Smooth muscle cell (in vitro differentiated cells): ENCODE results near the gene WIPF1. TPM values are rescaled to one million over a fixed set of nuclear protein-coding genes. Genes with fewer than 3 reads are reported as not detected.

ENCODE experiments used
- DNase-seq: peaks from one replicate; lab custom pipeline; 2025; ENCODE audit not compliant: unreplicated experiment; lab: John Stamatoyannopoulos, UW
- H2AFZ ChIP-seq: fragments of 200-600 bp; sonication (generic); 2 replicates; pipeline ENCODE4 v1.6.0; 2016; ENCODE audit warnings: antibody characterized with exemption, low read depth, mild to moderate bottlenecking
- H3F3A ChIP-seq: fragments of 200-600 bp; sonication (generic); 2 replicates; pipeline ENCODE4 v1.6.0; 2017; ENCODE audit warnings: antibody characterized with exemption, low read depth
- H3K27ac ChIP-seq: fragments of 200-600 bp; sonication (generic); 2 replicates; pipeline ENCODE4 v1.5.1; 2016; ENCODE audit warnings: low read depth, mild to moderate bottlenecking
- H3K27me3 ChIP-seq: fragments of 200-600 bp; sonication (generic); 2 replicates; pipeline ENCODE4 v1.6.1; 2016; ENCODE audit warnings: low read depth, mild to moderate bottlenecking
- H3K36me3 ChIP-seq: fragments of 200-600 bp; sonication (generic); 2 replicates; pipeline ENCODE4 v1.5.1; 2016; ENCODE audit warnings: low read depth
- H3K4me1 ChIP-seq: fragments of 200-600 bp; sonication (generic); 2 replicates; pipeline ENCODE4 v1.5.1; 2016; ENCODE audit warnings: low read depth
- H3K4me2 ChIP-seq: fragments of 200-600 bp; sonication (generic); 2 replicates; pipeline ENCODE4 v1.6.0; 2016; ENCODE audit warnings: mild to moderate bottlenecking
- H3K4me3 ChIP-seq: fragments of 200-600 bp; sonication (generic); 2 replicates; pipeline ENCODE4 v1.5.1; 2016; ENCODE audit warnings: mild to moderate bottlenecking
- H3K79me2 ChIP-seq: fragments of 200-600 bp; sonication (generic); 2 replicates; pipeline ENCODE4 v1.6.0; 2016; ENCODE audit warnings: low read depth, mild to moderate bottlenecking
- H3K9ac ChIP-seq: fragments of 200-600 bp; sonication (generic); 2 replicates; pipeline ENCODE4 v1.6.0; 2016; ENCODE audit warnings: low read depth
- H3K9me3 ChIP-seq: fragments of 200-600 bp; sonication (generic); replicated peaks from 2 replicates; pipeline ENCODE4 v1.5.1; 2016; ENCODE audit warnings: low read depth
- H4K20me1 ChIP-seq: fragments of 200-600 bp; sonication (generic); 2 replicates; pipeline ENCODE4 v1.6.0; 2016; ENCODE audit warnings: low read depth
- CTCF ChIP-seq: fragments of 200-600 bp; sonication (generic); IDR thresholded peaks from 2 replicates; pipeline ENCODE4 v1.5.1; 2017; ENCODE audit warnings: borderline replicate concordance, mild to moderate bottlenecking, antibody characterized with exemption; ENCODE audit not compliant: insufficient read depth, poor library complexity, severe bottlenecking
- WGBS: methylation state at CpG from one replicate; pipeline ENCODE4 v1.1.7; 2016; ENCODE audit warnings: low lambda C conversion rate; 5-methylcytosine and 5-hydroxymethylcytosine counted together
- polyA plus RNA-seq: library from polyadenylated mRNA; unstranded; fragments of >200 nt; fragmentation: Nextera tagmentation; extraction: Ambion mirVana; gene quantifications from 2 replicates; pipeline ENCODE4 v1.2.1, GENCODE V29; 2016
- total RNA-seq: library from RNA; depleted of rRNA; stranded (reverse); fragments of >200 nt; gene quantifications from 2 replicates; pipeline ENCODE4 v1.2.3, GENCODE V29; 2014

The WIPF1 gene
- total and polyA plus RNA-seq, 2 experiments from 2014 or later = 27.3 to 35.5 TPM

- Histone ChIP-seq H3K9me3 (no peaks in the 10 kb centered on the region), H2AFZ (no peak overlapping the region), H4K20me1 (no peaks in the 10 kb centered on the region), H3K4me2 (no peak overlapping the region), H3K9ac (no peak overlapping the region), H3K4me1 (no peaks in the 10 kb centered on the region), H3K27me3 (no peaks in the 10 kb centered on the region), H3K27ac (no peak overlapping the region), H3K36me3 (no peaks in the 10 kb centered on the region), H3K79me2 (no peaks in the 10 kb centered on the region), H3K4me3 (no peak overlapping the region), H3F3A (no peaks in the 10 kb centered on the region)
- WGBS = 60% methylated on average over 3 of the region's 3 CpGs
- TF ChIP-seq CTCF = no peak
- no peak for DNase-seq
Observed at GRCh38 chr2:174535083-174535482, 62.5 kb downstream of the WIPF1 start.

- TF ChIP-seq CTCF = no peak
- Histone ChIP-seq H3K9ac (no peak overlapping the region), H4K20me1 (no peaks in the 10 kb centered on the region), H3K4me2 (no peak overlapping the region), H2AFZ (peak overlapping the region; percentile 13), H3K36me3 (no peaks in the 10 kb centered on the region), H3K4me3 (no peak overlapping the region), H3K9me3 (no peaks in the 10 kb centered on the region), H3K79me2 (no peaks in the 10 kb centered on the region), H3F3A (no peaks in the 10 kb centered on the region), H3K27me3 (no peaks in the 10 kb centered on the region), H3K27ac (no peak overlapping the region), H3K4me1 (no peaks in the 10 kb centered on the region)
- DNase-seq = no peak
- 60% methylated on average over 4 of the region's 4 CpGs for WGBS
Observed at GRCh38 chr2:174529916-174530315, 67.7 kb downstream of the WIPF1 start.

- no peaks in the 10 kb centered on the region for H3K9me3 ChIP-seq
- no peaks in the 10 kb centered on the region for H3F3A ChIP-seq
- H3K79me2 ChIP-seq = no peaks in the 10 kb centered on the region
- no peaks in the 10 kb centered on the region for H3K36me3 ChIP-seq
- no peak overlapping the region for H3K9ac ChIP-seq
- no peak overlapping the region for H2AFZ ChIP-seq
- no peak for DNase-seq
- H3K27ac ChIP-seq = no peak overlapping the region
- TF ChIP-seq CTCF = no peak
- no peak overlapping the region for H3K4me2 ChIP-seq
- no peak overlapping the region for H3K4me3 ChIP-seq
- no peaks in the 10 kb centered on the region for H3K4me1 ChIP-seq
- H4K20me1 ChIP-seq = no peaks in the 10 kb centered on the region
- H3K27me3 ChIP-seq = no peaks in the 10 kb centered on the region
- 95% methylated on average over 3 of the region's 3 CpGs for WGBS
Observed at GRCh38 chr2:174527959-174528358, 69.6 kb downstream of the WIPF1 start.

GRCh38 chr2:174527101-174527721, 70.4 kb downstream of the WIPF1 start:
- no peak overlapping the region for H2AFZ ChIP-seq
- no peak for TF ChIP-seq CTCF
- H3K4me1 ChIP-seq = no peaks in the 10 kb centered on the region
- H3K79me2 ChIP-seq = no peaks in the 10 kb centered on the region
- no peaks in the 10 kb centered on the region for H3K36me3 ChIP-seq
- no peaks in the 10 kb centered on the region for H3K9me3 ChIP-seq
- no peak for DNase-seq
- no peaks in the 10 kb centered on the region for H3K27me3 ChIP-seq
- no peak overlapping the region for H3K27ac ChIP-seq
- no peaks in the 10 kb centered on the region for H3F3A ChIP-seq
- no peaks in the 10 kb centered on the region for H4K20me1 ChIP-seq
- WGBS = 82% methylated on average over 3 of the region's 3 CpGs
- no peak overlapping the region for H3K9ac ChIP-seq
- no peak overlapping the region for H3K4me3 ChIP-seq
- no peak overlapping the region for H3K4me2 ChIP-seq
